Neural cell (in vitro differentiated cells): ENCODE results near the gene NPHP4. TPM values are rescaled to one million over a fixed set of nuclear protein-coding genes. Genes with fewer than 3 reads are reported as not detected.

Experiments
- H2AFZ ChIP-seq: fragments of 200-600, 300-800 bp; sonication (generic), shearing (Covaris generic); 2 replicates; pipeline ENCODE4 v1.6.0; 2014; ENCODE audit warnings: low read depth, mild to moderate bottlenecking, antibody characterized with exemption, low read length, moderate library complexity
- H3F3A ChIP-seq: fragments of 200-600 bp; shearing (Covaris generic); 2 replicates; pipeline ENCODE4 v1.6.1; 2016; ENCODE audit warnings: mild to moderate bottlenecking, moderate library complexity, mixed read lengths, antibody characterized with exemption, low read length; ENCODE audit not compliant: insufficient read depth, poor library complexity, severe bottlenecking
- H3K27ac ChIP-seq: fragments of 200-600, 300-800 bp; sonication (generic), shearing (Covaris generic); 2 replicates; pipeline ENCODE4 v1.5.1; 2014; ENCODE audit warnings: mild to moderate bottlenecking, low read length, moderate library complexity
- H3K27me3 ChIP-seq: fragments of 300-800, 200-600 bp; sonication (generic), shearing (Covaris generic); 2 replicates; pipeline ENCODE4 v1.6.0; 2014; ENCODE audit warnings: mild to moderate bottlenecking, low read depth, low read length, moderate library complexity; ENCODE audit not compliant: insufficient read depth
- H3K36me3 ChIP-seq: fragments of 300-800, 200-600 bp; sonication (generic), shearing (Covaris generic); 2 replicates; pipeline ENCODE4 v1.5.1; 2014; ENCODE audit warnings: mild to moderate bottlenecking, antibody characterized with exemption, low read length, moderate library complexity; ENCODE audit not compliant: insufficient read depth
- H3K4me2 ChIP-seq: fragments of 300-800, 200-600 bp; sonication (generic), shearing (Covaris generic); 2 replicates; pipeline ENCODE4 v1.6.0; 2014; ENCODE audit warnings: mild to moderate bottlenecking, low read length
- H3K4me3 ChIP-seq: fragments of 300-800, 200-600 bp; sonication (generic), shearing (Covaris generic); 2 replicates; pipeline ENCODE4 v1.5.1; 2014; ENCODE audit warnings: mild to moderate bottlenecking, low read length, moderate library complexity
- H3K79me2 ChIP-seq: fragments of 200-600 bp; shearing (Covaris generic); replicated peaks from 2 replicates; pipeline ENCODE4 v1.6.0; 2014; ENCODE audit warnings: mild to moderate bottlenecking, low read length, moderate library complexity; ENCODE audit not compliant: insufficient read depth
- H3K9ac ChIP-seq: fragments of 300-800, 200-600 bp; sonication (generic), shearing (Covaris generic); 2 replicates; pipeline ENCODE4 v1.6.1; 2016; ENCODE audit warnings: mild to moderate bottlenecking, low read length, mixed read lengths
- H3K9me2 ChIP-seq: fragments of 200-600 bp; shearing (Covaris generic); 2 replicates; pipeline ENCODE4 v1.6.1; 2016; ENCODE audit warnings: mild to moderate bottlenecking, low read length, mixed read lengths; ENCODE audit not compliant: insufficient read depth
- H3K9me3 ChIP-seq: fragments of 200-600, 300-800 bp; sonication (generic), shearing (Covaris generic); 2 replicates; pipeline ENCODE4 v1.6.1; 2016; ENCODE audit warnings: mild to moderate bottlenecking, mixed run types, low read length, moderate library complexity, mixed read lengths
- H4K20me1 ChIP-seq: fragments of 200-600 bp; shearing (Covaris generic); 2 replicates; pipeline ENCODE4 v1.6.1; 2016; ENCODE audit warnings: mild to moderate bottlenecking, mixed run types; ENCODE audit not compliant: insufficient read depth
- EP300 ChIP-seq: fragments of 450-650 bp; conservative IDR thresholded peaks from 2 replicates; pipeline ENCODE4 v1.6.1; 2014; ENCODE audit warnings: antibody characterized with exemption, mild to moderate bottlenecking, moderate library complexity; ENCODE audit not compliant: poor library complexity, severe bottlenecking
- EZH2 ChIP-seq: fragments of 200-600, 300-800 bp; shearing (Covaris generic), sonication (generic); IDR thresholded peaks from 2 replicates; pipeline ENCODE4 v1.6.1; 2014; ENCODE audit warnings: antibody characterized with exemption, low read length, borderline replicate concordance, mild to moderate bottlenecking; ENCODE audit not compliant: insufficient read depth, poor library complexity, severe bottlenecking
- MXI1 ChIP-seq: fragments of 450-650 bp; conservative IDR thresholded peaks from 2 replicates; pipeline ENCODE4 v1.6.1; 2014; ENCODE audit warnings: antibody characterized with exemption, mild to moderate bottlenecking; ENCODE audit not compliant: poor library complexity, severe bottlenecking
- POLR2AphosphoS5 ChIP-seq: IDR thresholded peaks from 2 replicates; pipeline ENCODE4 v1.6.1; 2012
- RAD21 ChIP-seq: fragments of 450-650 bp; conservative IDR thresholded peaks from 2 replicates; pipeline ENCODE4 v1.6.1; 2014; ENCODE audit warnings: antibody characterized with exemption, mild to moderate bottlenecking, moderate library complexity
- REST ChIP-seq: IDR thresholded peaks from 2 replicates; pipeline ENCODE4 v1.6.1; 2012; ENCODE audit warnings: borderline replicate concordance
- SMC3 ChIP-seq: fragments of 450-650 bp; conservative IDR thresholded peaks from 2 replicates; pipeline ENCODE4 v1.6.1; 2014; ENCODE audit warnings: antibody characterized with exemption, mild to moderate bottlenecking, moderate library complexity; ENCODE audit not compliant: poor library complexity
- TAF1 ChIP-seq: IDR thresholded peaks from 2 replicates; pipeline ENCODE4 v1.6.1; 2012; ENCODE audit warnings: low read depth
- polyA plus RNA-seq: library from polyadenylated mRNA; depleted of rRNA; stranded (reverse); fragments of >200 nt; gene quantifications from 2 replicates; pipeline ENCODE4 v1.2.3, GENCODE V29; 2014
- TF ChIP-seq, protein P1 (sequence below): fragments of 450-650 bp; IDR thresholded peaks from 2 replicates; pipeline ENCODE4 v1.5.1; 2014; ENCODE audit warnings: antibody characterized with exemption, mild to moderate bottlenecking, moderate library complexity; ENCODE audit not compliant: poor library complexity, severe bottlenecking

NPHP4 gene
- polyA plus RNA-seq, 1 donor from 2014 or later = 17.1 TPM

GRCh38 chr1:5933050-5933449, 59.2 kb downstream of the NPHP4 start:
- peaks cover 20% of the 10 kb centered on the region for H3K36me3 ChIP-seq
- TF ChIP-seq RAD21 = no peak
- TF ChIP-seq POLR2AphosphoS5 = no peak
- TF ChIP-seq TAF1 = no peak
- TF ChIP-seq REST = no peak
- no peak for TF ChIP-seq EZH2
- no peak for TF ChIP-seq MXI1
- H3K79me2 ChIP-seq = no peaks in the 10 kb centered on the region
- no peak overlapping the region for H3K4me3 ChIP-seq
- no peaks in the 10 kb centered on the region for H3K27me3 ChIP-seq
- no peaks in the 10 kb centered on the region for H3K9me2 ChIP-seq
- H3K9ac ChIP-seq = no peak overlapping the region
- no peak overlapping the region for H3K27ac ChIP-seq
- H3K9me3 ChIP-seq = no peaks in the 10 kb centered on the region
- H4K20me1 ChIP-seq = no peaks in the 10 kb centered on the region
- H2AFZ ChIP-seq = no peak overlapping the region
- no peaks in the 10 kb centered on the region for H3F3A ChIP-seq
- no peak overlapping the region for H3K4me2 ChIP-seq

GRCh38 chr1:5928714-5929400, 63.4 kb downstream of the NPHP4 start:
- TF ChIP-seq EP300 = no peak
- TF ChIP-seq RAD21 = no peak
- no peak for TF ChIP-seq SMC3
- TF ChIP-seq POLR2AphosphoS5 = no peak
- no peak for TF ChIP-seq TAF1
- no peak for TF ChIP-seq REST
- TF ChIP-seq, protein P1, sequence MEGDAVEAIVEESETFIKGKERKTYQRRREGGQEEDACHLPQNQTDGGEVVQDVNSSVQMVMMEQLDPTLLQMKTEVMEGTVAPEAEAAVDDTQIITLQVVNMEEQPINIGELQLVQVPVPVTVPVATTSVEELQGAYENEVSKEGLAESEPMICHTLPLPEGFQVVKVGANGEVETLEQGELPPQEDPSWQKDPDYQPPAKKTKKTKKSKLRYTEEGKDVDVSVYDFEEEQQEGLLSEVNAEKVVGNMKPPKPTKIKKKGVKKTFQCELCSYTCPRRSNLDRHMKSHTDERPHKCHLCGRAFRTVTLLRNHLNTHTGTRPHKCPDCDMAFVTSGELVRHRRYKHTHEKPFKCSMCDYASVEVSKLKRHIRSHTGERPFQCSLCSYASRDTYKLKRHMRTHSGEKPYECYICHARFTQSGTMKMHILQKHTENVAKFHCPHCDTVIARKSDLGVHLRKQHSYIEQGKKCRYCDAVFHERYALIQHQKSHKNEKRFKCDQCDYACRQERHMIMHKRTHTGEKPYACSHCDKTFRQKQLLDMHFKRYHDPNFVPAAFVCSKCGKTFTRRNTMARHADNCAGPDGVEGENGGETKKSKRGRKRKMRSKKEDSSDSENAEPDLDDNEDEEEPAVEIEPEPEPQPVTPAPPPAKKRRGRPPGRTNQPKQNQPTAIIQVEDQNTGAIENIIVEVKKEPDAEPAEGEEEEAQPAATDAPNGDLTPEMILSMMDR = no peak
- TF ChIP-seq MXI1 = no peak
- no peak overlapping the region for H3K27ac ChIP-seq

More at GRCh38 chr1:5928714-5929400, 63.4 kb downstream of the NPHP4 start:
- Histone ChIP-seq H3K36me3 (peaks cover 20% of the 10 kb centered on the region), H3K4me3 (no peak overlapping the region), H4K20me1 (no peaks in the 10 kb centered on the region), H3K27me3 (no peaks in the 10 kb centered on the region), H2AFZ (no peak overlapping the region), H3K4me2 (no peak overlapping the region), H3K9me2 (no peaks in the 10 kb centered on the region), H3K9ac (no peak overlapping the region), H3F3A (no peaks in the 10 kb centered on the region), H3K9me3 (no peaks in the 10 kb centered on the region), H3K79me2 (no peaks in the 10 kb centered on the region)
